ENCODE data around the gene CCM2. TPM values are rescaled to one million over a fixed set of nuclear protein-coding genes. Genes with fewer than 3 reads are reported as not detected.

CCM2 gene
- total RNA-seq, 2 experiments from 2014 or later = 58.9 to 89.1 TPM

GRCh38 chr7:45055016-45055415, 55.0 kb downstream of the CCM2 start:
- POLR2A ChIA-PET = interaction anchor here (0.7 to 0.9 kb wide), 2 partner anchors 19 to 539 kb away, joined by 3 read pairs; no protein-coding TSS in a partner anchor
- H3K9me2 ChIP-seq (ENCODE audit: insufficient read depth, low read length) = no peaks in the 10 kb centered on the region
- H3K9me3 ChIP-seq (ENCODE audit: low read length) = no peaks in the 10 kb centered on the region
- BruUV-seq (replicated peaks) = no TSS peak
- H3K36me3 ChIP-seq (ENCODE audit: insufficient read depth, low read length) = peaks cover 83% of the 10 kb centered on the region
- peaks cover 4% of the 10 kb centered on the region; the same call in 1 of the 2 replicates for H4K20me1 ChIP-seq (ENCODE audit: insufficient read depth, low read length)
- H3K79me2 ChIP-seq (ENCODE audit: insufficient read depth, low read depth, low read length) = peaks cover 42% of the 10 kb centered on the region
- no peak for DNase-seq (ENCODE audit: low spot score)
- H3K4me3 ChIP-seq (ENCODE audit: low read depth, low read length, poor library complexity, severe bottlenecking) = no peak overlapping the region
- TF ChIP-seq EZH2phosphoT487 (IDR thresholded peaks at IDR 0.05; ENCODE audit: borderline replicate concordance, low read depth, low read length) (no peak), CTCF (conservative IDR thresholded peaks at IDR 0.05; ENCODE audit: low read length) (no peak)
- intact Hi-C loops (cut with micrococcal nuclease; ENCODE audit: unreplicated experiment) = no loop called here
- no peak overlapping the region for H3K27ac ChIP-seq (ENCODE audit: low read depth, low read length, poor library complexity, severe bottlenecking)
- no peak overlapping the region for H3K4me2 ChIP-seq (ENCODE audit: low read length)
- H2AFZ ChIP-seq (ENCODE audit: low read length) = no peak overlapping the region
- H3K4me1 ChIP-seq (ENCODE audit: insufficient read depth, low read length, poor library complexity, severe bottlenecking) = no peaks in the 10 kb centered on the region
- CTCF ChIA-PET (ENCODE audit: unreplicated experiment) = no interaction called here

- peaks cover 83% of the 10 kb centered on the region for H3K36me3 ChIP-seq (ENCODE audit: insufficient read depth, low read length)
- H3K79me2 ChIP-seq (ENCODE audit: insufficient read depth, low read depth, low read length) = peaks cover 49% of the 10 kb centered on the region
- no peak for DNase-seq (ENCODE audit: low spot score)
Observed at GRCh38 chr7:45055594-45056219, 55.7 kb downstream of the CCM2 start.

More at GRCh38 chr7:45055594-45056219, 55.7 kb downstream of the CCM2 start:
- H4K20me1 ChIP-seq (ENCODE audit: insufficient read depth, low read length) = peaks cover 8% of the 10 kb centered on the region; the same call in 1 of the 2 replicates
- ChIA-PET POLR2A (interaction anchor here (0.7 to 0.9 kb wide), 2 partner anchors 20 to 540 kb away, joined by 3 read pairs; no protein-coding TSS in a partner anchor), CTCF (ENCODE audit: unreplicated experiment) (no interaction called here)
- no peak overlapping the region for H3K4me2 ChIP-seq (ENCODE audit: low read length)
- no peaks in the 10 kb centered on the region for H3K9me2 ChIP-seq (ENCODE audit: insufficient read depth, low read length)
- no peak overlapping the region for H3K27ac ChIP-seq (ENCODE audit: low read depth, low read length, poor library complexity, severe bottlenecking)
- TF ChIP-seq EZH2phosphoT487 (IDR thresholded peaks at IDR 0.05; ENCODE audit: borderline replicate concordance, low read depth, low read length) (no peak), CTCF (conservative IDR thresholded peaks at IDR 0.05; ENCODE audit: low read length) (no peak)
- H2AFZ ChIP-seq (ENCODE audit: low read length) = no peak overlapping the region
- no peaks in the 10 kb centered on the region for H3K9me3 ChIP-seq (ENCODE audit: low read length)
- no peaks in the 10 kb centered on the region for H3K4me1 ChIP-seq (ENCODE audit: insufficient read depth, low read length, poor library complexity, severe bottlenecking)
- H3K4me3 ChIP-seq (ENCODE audit: low read depth, low read length, poor library complexity, severe bottlenecking) = no peak overlapping the region
- intact Hi-C loops (cut with micrococcal nuclease; ENCODE audit: unreplicated experiment) = no loop called here
- no TSS peak for BruUV-seq (replicated peaks)
